ENCODE data around the gene CAST.
"Not testable (repeated sequence)": the region's sequence is repeated elsewhere in the genome, so short reads cannot be mapped to it uniquely, and the experiment has no call there.

The CAST gene

GRCh38 chr5:96716716-96717115 lies 54.5 kb downstream of the CAST start:
- DNase-seq, result no peak

DNA sequence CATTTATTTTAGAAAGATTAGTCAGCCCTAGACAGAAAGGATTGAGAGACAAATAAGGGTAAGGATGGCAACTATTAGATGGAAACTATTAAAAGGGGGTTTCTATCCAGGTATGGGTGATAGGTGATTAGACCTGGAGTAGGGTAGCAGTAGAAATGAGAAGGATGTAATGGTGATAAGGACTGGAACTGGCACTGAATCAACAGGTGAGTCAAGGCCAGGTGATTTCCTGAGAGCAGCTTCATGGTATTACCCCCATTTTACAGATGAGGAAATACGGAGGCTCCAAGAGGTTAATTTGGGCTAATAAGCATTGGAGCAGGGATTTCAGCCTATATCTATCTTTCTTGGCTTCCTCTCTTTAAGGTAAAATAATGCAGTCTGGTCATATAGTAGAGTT lies 55.7 kb downstream of the CAST start:
- no peak for DNase-seq

- no peak for DNase-seq
These were observed 56.5 kb downstream of the CAST start for GRCh38 chr5:96718635-96719077.

- DNase-seq, result no peak
These were observed 58.2 kb downstream of the CAST start for GRCh38 chr5:96720408-96720807.

- DNase-seq, result no peak
These were observed 59.3 kb downstream of the CAST start for GRCh38 chr5:96721351-96721977.

DNA sequence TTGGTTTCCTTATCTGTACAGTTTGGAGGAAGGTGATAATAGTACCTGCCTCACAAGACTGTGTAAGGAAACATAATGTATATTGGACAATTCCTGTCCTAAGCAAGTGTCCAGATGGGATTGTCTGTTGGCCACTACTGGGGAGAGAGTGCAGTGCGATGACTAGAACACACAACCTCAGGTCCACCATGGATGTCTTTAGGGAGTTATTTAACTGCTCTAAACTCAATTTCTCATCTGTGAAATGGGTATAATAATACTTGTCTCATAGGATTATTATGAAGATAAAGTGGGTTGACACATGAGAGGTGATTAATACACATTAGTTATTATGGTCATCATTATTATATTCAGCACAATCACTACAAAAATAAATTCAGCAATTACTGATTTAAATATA lies 63.1 kb downstream of the CAST start:
- DNase-seq, result no peak

GRCh38 chr5:96726802-96727201 lies 64.6 kb downstream of the CAST start:
- DNase-seq, result peak; percentile 51

DNA sequence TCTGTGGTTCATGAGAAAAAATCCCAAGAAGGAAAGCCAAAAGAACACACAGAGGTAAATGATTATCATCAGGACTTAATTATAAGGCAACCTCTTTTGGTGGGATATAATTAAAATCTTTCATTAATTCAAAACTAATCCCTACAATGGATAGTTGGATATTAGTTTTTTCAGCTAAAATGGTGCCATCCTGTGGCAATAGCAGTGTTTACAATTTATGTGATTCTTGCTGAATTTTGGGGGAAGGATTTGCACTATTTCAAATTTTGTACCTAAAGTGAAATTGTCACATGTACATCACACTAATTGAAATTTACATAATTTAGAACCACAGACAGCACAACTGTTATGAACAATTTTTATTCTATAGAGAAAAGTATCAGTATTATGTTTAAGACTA lies 67.0 kb downstream of the CAST start:
- no peak for DNase-seq

DNA sequence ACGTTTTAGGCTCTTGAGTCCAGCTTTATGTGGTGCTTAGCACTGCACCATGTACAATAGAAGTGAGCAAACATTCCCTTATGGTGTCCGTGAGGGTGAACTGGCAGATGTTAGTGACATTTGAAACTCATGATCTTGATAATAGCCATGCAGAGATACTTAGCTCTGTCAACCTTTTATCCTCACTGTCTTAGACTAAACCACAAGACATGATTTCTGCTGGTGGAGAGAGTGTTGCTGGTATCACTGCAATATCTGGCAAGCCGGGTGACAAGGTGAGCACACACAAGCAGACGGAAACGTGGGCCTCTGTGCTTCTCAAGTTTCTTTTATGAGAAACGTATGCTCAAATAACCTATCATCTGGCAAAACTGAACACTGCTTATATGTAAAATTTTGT lies 68.4 kb downstream of the CAST start:
- DNase-seq, result no peak

GRCh38 chr5:96733771-96734500 lies 71.8 kb downstream of the CAST start:
- DNase-seq, result no peak

DNA sequence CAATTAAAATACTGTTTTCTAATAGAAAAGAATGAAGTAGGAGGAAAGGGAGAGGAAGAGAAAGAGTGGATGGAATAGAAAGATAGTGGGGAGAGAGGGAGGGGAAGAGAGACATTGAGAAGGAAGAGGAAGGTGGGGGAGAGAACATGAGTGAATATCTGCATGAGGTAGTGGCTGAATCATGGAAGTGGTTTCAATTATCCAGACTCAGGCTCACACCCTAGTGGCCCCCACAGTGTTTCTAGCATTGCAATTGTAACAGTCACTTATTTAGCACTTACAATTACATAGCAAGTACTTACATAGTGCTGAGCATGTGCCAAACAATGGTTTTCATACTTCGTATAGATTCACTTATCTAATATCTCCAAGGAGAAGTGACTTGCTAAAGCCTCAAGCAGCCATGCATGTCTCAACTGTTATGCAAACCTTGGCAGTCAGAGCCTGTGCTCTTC lies 72.7 kb downstream of the CAST start:
- no peak for DNase-seq

GRCh38 chr5:96736937-96737336 lies 74.8 kb downstream of the CAST start:
- DNase-seq, result no peak

DNA sequence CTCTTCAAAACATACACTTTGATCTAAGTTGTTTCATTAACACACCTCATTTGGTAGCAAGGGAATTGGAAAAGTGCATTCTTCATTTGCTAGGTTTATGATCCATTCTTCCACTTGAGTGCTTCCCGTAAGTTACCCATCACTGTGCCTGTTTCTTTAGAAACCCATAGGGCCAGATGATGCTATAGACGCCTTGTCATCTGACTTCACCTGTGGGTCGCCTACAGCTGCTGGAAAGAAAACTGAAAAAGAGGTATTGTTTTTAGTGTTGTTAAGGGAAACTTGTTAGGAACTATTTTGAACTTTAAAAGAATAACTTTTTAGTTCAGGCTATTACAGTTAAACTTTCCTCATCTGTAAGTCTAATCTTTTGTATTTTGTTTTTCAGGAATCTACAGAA lies 78.9 kb downstream of the CAST start:
- DNase-seq, result no peak

GRCh38 chr5:96741891-96742309 lies 79.7 kb downstream of the CAST start:
- DNase-seq, result no peak

GRCh38 chr5:96742538-96742937 lies 80.4 kb downstream of the CAST start:
- DNase-seq, result no peak

- no peak for DNase-seq
These were observed 81.0 kb downstream of the CAST start for GRCh38 chr5:96743065-96743768.

DNA sequence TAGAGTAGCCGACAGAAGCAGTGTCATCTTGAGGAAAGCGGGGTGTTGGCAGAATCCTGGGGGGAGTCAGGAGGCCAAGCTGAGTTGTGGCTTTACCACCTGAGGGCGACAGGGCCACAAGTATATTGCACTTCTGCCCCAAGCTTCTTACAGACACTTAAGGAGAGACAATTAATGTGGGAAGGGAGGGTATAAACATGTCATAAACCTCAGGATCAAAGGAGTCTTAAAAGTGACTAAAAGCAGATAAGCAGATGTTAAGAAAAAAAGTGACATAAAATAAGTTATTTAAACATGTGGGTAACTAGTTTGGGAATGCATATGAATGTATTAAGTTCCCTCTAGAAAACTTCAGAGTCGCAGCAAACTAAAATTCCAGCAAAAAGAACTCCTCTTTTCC lies 81.6 kb downstream of the CAST start:
- DNase-seq, result no peak

- not testable (repeated sequence) for DNase-seq
These were observed 82.0 kb downstream of the CAST start for GRCh38 chr5:96744218-96744617.

DNA sequence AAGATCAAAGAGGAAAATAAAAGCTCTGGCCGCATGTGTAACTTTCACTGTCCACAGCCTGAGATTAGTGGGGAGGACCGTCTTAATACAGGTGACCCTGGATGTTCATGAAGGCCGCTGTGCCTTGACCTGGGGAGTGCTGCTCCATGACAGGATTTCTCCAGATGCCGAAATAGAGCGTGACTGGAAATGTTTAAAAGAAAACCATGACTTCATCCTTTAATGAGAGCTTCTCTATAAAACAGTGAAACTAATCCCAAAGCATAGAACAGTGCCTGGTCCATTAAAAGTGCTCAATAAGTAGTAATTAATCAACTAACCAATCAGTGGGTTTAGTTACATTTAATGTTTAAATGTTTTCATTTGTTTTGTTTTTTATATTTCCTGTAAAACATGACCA lies 82.8 kb downstream of the CAST start:
- no peak for DNase-seq

- no peak for DNase-seq
These were observed 83.8 kb downstream of the CAST start for GRCh38 chr5:96745844-96746531.

DNA sequence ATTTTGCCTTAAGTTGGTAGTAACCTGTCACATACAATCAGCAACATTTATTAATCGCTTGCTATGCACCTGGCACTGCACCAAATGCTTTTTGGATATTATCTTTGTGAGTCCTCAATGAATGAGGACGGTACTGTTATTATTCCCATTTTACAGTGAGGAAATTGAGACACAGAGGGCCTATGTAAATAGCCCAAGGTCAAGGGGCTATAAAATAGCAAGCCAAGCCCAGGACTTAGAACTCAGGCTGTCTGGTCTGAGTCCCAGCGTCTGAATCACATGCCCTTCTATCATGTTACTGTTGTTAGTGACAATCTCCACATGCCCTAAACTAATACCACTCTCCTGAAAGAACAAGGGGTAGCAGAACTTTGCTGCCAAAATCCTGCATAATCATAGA lies 85.5 kb downstream of the CAST start:
- DNase-seq, result no peak

GRCh38 chr5:96750110-96750822 lies 88.1 kb downstream of the CAST start:
- no peak for DNase-seq

Measured in NCI-H748 treated with DMSO at 0.1 percent for 48 hours (cell line).